CD4-positive, alpha-beta T cell treated with Interleukin-2 at 100 ng/mL for 4 hours (primary cell): ENCODE results near the gene CNOT1.
"Not testable (repeated sequence)": the region's sequence is repeated elsewhere in the genome, so short reads cannot be mapped to it uniquely, and the experiment has no call there.

Experiments used
- DNase-seq: peaks from one replicate; pipeline ENCODE4 v3.0.0-alpha.2; 2020; ENCODE audit warnings: low spot score

CNOT1 gene

DNA sequence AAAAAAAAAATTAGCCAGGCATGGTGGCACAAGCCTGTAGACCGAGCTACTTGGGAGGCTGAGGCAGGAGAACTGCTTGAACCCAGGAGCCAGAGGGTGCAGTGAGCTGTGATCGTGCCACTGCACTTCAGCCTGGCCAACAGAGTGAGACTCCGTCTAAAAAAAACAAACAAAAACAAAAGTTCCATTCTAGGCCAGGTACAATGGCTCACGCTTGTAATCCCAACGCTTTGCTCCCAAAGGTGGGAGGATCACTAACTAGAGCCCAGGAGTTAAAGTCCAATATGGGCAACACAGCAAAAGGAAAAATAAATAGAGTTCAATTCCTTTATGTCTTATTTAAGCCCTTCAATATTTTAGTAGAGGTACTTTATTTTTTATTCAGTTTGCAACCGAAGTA is 47.5 kb downstream of the CNOT1 start:
- DNase-seq = no peak

DNA sequence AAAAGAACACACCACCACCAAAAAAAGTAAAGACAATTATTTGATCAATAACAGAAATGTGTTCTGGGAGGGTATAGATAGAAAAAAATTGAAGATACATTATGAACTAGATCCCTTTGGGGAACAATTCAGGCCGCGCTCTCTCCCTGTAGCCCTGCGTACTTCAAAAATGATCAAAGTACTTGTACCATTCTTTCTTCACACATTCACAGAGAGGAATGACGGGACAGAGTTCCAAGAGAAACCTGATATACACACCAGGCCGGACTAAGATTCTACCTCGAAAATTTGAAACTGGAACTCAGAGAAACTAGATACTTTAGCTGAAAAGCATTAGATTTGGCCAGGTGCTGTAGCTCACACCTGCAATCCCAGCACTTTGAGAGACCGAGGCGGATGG is 50.0 kb downstream of the CNOT1 start:
- DNase-seq = no peak

DNA sequence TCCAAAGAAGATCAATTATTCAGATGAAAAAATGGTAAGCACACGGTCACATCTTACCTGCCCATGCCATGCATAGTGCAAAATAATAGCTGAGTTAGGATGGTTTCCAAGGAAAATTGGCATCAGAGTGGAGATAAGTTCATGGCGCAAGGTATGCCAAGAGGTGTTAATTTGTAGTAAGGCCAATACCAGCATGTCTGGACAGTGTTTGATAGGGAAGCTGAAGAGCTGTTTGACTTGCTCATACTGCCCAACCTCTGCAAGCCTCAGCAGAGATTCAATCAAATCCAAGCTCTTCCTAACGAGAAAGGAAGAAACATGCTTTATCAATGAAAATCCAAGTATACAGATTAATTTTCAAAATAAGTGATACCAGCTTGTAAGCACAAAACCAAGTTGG is 51.0 kb downstream of the CNOT1 start:
- DNase-seq = no peak

DNA sequence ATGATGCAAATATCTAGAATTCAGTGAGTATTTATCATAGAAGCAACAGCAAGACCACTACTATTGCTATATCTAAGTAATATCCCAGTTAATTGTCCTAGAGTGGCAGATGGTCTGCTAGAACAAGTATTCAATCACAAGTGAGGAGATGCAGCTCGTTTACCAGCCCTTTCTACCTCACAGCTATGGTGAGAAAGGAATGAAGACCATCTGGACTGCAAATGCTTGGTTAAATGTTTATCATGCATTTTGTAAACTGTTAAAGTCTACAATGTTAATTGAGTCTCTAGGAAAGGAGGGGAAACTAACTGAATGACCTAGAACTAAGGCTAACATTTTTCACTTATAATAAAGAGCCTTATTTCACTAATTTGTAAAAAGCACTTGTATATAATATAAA is 52.5 kb downstream of the CNOT1 start:
- no peak for DNase-seq

DNA sequence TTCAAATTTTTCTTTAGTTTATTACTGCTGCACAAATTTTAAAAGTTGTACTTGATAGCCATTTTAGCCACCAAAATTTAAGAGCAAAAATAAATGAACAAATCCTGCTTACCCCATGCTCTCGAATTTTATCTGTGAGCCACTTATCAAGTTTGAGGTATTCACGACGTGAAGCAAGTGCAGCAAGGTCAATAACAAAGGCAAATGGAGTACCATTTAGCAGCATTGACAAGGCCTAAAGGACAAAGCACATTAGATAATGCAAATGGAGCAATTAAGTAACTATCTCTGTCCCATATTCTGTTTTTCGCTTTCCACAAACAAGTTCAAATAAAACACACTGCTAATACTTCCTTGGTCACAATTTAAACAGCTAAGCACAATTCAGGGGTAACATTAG is 54.7 kb downstream of the CNOT1 start:
- no peak for DNase-seq

DNA sequence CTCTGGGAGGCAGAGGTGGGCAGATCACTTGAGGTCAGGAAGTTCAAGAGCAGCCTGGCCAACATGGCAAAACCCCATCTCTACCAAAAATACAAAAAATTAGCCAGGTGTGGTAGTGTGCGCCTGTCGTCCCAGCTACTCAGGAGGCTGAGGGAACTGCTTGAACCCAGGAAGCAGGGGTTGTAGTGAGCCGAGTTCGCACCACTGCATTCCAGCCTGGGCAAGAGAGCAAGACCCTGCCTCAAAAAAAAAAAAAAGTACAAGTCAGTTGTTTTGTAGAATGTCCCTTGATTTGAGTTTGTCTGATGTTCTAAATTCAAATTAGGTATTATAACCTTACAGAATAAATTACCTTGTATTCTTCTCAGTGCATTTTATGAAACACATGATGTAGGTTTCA is 63.9 kb downstream of the CNOT1 start:
- DNase-seq = not testable (repeated sequence)

DNA sequence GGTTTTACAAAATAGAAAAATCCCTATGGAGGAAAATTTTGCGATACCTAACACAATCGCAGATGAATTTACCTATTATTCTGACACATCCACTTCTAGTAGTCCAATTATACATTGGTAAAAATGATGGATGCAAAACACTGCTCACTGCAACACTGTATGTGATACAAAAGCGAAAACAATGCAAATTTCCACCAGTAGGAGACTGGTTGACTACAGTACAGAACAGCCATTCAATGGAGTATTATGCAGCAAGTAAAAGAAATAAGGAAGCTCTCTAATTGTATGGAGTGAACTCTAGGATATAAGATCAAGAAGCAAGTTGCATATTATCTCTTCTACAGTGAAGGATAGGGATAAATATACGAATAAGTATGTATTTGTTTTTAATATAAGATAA is 65.9 kb downstream of the CNOT1 start:
- no peak for DNase-seq

DNA sequence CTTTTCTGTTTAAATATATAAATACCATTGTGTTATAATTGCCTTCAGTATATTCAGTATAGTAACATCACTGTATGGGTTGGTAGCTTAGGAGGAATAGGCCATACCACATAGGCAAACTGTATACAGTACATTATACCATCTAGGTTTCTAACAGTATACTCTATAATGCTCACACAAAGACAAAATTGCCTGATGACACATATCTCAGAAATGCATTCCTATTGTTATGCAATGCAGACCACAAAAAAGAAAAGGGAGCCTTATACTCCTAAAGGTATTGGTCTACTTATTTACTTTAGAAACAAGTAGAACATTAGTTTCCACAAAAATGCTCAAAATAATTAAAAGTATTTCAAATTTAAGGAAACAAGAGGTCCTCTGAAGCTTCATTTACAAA is 66.4 kb downstream of the CNOT1 start:
- DNase-seq = no peak

DNA sequence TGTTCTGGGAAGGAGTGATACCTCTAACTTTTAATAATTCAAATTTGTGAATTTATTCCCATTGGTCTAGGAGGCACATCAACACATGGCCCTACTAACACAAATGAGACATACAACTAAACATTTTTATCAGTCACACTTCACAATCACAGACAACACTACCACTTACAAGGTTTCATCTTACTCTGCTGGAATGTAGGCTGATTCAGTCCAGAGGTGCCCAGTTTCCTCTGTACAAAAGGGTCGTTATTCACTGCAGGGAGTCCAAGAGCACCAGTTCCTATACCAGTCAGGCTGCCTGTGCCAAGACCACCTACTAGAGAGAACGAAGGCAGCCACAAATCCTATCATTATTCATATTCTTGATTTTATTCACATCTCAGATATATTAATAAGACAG is 72.9 kb downstream of the CNOT1 start:
- no peak for DNase-seq

DNA sequence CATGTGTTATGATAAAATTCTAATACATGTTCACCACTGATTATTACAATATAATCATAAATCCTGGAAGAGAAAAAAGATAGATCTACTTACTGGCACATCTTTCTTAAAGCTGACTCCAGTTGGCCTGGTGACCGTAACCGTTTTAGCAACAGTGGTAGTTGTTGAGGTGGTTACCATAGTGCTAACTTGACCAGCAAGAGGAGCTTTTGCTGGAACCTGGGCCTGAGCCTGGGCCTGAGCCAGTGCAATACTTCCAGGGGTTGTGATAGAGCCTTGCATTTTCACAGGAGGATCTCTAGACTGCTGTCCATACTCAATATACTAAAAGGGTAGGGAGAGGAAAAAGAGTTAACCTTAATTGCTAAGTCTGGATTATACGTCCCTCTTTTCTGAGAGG is 78.1 kb downstream of the CNOT1 start:
- DNase-seq = no peak

DNA sequence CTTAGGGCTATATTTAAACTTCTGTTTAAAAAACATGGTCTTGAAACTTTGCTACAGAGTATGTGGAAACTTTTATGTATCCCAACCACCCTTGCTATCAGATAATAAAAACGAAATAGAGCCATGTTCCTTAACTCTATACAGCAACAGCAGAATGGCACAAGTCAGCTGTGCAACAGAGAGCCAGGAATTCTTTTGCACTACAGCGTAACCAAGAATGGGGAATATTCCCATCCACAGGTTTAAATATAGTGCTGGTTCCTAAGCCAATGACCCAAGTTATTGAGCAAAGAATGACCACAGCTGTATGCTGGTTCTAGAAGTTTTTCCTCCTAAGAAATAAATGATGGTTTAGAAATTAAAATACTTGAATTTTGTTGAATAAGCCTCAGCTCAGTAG is 81.2 kb downstream of the CNOT1 start:
- DNase-seq = no peak

DNA sequence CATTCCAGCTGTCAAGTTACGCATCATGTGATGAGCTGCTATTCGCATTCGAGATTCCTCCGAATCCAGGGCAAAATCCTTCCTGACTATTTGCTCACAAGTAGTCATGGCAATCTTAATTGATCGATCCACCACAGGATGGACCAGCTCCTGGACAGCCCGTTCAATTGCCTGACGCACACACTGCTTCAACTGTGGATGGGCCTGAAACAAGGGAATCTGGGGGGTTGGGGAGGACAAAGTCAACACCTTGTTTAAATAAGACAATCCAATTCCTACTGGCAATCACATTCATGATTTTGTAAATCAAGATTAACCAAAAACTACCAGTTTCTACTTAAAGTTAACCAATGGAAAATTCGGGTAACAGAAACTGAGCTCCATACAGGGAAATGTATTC is 85.9 kb downstream of the CNOT1 start:
- DNase-seq = no peak

DNA sequence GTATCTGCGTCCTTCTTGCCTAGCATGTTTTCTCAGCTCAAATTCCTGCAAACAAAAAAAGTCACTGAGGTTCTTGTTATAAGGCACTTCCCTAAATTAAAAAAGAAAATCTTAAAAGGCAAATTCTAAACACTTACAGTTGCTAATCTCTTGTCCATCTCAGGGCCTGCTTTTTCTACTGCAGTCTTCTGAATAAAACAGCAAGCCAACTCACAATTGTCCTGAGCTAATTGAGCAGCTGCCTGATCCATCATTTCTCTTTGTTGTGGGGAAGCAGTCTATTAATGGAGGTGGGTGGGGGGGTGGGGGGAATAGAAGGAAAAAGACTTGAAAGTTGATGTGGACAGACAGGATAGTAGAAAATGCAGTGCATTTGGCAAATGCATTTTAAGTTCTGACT is 87.3 kb downstream of the CNOT1 start:
- DNase-seq = no peak

DNA sequence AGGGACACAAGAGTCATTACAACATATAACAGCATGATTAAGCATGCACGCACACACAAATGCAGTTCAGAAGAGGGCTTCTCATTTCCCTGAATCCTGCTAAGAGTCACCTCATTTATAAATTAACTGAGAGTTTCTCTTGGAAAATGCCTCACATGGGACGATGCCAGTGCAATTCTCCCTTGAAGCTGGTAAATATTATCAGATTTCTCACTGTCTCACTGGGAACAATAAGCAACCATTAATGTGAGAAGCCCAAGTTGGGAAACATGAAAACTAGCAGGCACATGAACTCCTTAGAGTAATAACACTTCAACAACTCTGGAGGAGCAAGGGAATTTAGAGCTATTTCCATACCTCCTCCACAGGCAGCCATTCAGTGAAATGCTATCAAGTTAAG is 87.9 kb downstream of the CNOT1 start:
- DNase-seq = no peak

DNA sequence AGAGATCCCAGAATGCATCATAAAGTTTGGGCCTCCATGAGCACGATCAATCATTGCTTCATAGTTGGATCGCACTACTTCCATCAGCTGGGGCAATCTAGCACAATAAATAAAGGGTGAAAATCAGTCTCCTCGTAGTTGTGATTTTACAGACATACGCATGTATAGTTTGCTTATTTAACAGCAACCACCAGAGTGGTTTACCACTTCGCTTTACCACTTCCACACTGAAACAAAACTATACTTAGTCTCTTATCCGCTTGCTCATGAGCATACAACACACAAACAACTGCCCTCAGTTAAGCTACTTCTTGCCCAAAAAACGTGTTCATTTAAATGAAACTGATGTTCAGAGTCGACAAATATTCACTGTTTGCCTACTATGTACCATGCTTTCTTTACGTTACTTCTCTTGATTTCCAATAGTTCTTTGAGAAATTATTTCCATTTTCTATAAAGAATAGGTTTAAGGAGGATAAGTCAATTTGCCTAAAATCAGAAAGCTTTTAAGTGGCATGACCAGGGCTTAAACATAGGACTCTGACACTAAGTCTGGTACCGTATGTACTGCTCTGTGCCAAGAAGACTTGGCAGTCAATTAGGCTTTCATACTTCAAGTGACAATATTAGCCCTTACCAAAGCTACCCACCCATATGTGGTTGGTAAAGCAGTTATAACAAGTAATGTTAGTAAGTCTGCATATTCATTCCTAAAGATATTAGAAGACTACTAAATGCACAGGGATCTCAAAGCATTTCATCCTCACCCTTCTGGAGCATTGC is 92.3 kb downstream of the CNOT1 start:
- DNase-seq = no peak

DNA sequence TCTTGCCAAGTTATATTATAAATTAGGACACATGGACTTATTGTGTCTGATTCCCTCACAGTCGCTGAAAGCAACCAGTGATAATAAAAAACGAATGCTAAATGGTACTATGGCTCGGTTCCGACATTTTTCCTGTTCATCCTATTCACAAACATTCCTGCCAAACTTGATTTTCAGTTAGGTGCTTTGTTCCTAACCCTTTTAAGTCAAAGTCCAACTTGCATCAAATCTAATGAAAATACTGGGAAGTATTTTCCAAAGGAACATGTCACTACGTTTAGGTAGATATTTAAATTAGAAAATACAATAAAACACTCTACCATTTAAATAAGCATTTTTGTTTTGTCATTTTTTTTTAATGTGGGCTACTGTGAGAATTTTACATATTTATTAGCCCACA is 93.3 kb downstream of the CNOT1 start:
- no peak for DNase-seq

DNA sequence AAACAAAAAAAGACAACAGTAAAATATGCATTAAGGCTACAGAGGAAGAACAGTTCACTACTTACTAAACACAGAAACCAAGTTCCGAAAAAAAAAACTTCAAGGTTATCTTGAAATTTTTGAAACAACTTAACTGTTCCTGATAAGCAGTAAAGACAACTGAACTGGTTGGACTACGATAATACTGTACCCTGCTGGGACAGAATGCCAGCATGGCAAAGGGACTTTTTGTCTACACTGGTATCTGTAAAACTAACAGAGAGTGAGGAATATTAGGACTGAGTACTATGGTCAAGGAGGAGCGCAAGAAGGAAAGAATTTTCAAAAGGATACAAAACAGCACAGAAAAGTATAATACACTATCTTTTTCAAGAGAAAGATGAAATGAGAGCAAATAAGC is 94.5 kb downstream of the CNOT1 start:
- no peak for DNase-seq

DNA sequence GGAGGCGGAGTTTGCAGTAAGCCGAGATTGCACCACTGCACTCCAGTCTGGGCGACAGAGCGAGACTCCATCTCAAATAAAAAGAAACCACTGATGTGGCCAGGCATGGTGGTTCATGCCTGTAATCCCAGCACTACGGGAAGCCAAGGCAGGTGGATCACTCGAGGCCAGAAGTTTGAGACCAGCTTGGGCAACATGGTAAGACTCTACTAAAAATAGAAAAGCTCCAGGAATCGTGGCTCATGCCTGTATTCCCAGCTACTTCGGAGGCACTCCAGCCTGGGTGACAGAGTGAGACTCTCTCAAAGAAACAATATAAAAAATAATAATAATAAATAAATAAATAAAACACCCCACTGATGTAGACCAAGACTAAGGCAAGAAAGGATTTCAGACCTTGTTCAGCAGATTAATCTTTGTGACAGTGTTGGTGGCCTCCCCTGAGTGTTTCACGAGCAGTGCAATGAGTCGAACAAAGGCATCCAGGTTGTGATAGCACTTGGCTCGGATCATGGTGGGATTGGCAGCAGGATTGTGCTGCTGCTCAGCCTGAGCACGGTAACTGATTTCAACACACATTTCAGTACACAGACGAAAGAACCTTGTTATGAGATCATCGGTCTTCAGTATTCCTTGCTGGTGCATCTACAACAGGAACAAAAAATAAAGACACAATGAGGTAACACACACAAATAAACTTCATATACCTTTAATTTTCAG is 95.7 kb downstream of the CNOT1 start:
- no peak for DNase-seq

DNA sequence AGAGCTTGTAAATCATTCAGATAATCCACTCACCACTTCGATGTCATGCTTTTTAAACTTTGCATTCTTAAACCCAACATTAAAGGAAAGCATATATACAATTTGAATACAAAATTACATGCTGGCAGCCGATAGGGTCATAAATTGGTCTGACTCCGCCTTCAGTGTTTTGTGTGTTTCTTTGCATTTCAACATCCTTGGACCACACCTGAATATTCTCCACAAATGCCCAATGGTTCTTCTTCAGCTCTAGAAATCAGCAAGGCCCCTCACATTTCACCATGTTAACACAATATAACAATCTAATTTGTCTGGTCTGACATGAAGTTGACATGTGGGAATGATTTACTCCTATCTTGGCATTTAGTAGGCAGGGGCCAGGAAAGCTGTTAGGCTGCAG is 97.2 kb downstream of the CNOT1 start:
- DNase-seq = no peak

DNA sequence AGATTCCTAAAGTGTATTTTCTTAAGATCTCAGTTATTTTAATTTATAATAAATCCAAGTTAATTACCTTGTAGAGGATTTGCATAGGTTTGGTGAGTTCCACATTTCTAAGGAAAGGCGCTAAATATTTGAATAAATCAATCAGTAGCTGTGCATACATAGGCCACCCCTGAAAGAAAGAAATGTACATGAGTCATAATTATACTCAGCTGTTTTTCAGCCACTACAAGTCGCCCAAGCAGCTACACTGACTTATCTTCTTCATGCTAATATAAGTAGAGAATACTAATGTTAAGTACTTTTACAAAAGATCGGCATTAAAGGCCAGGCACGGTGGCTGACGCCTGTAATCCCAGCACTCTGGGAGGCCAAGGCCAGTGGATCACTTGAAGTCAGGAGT is 99.4 kb downstream of the CNOT1 start:
- no peak for DNase-seq

DNA sequence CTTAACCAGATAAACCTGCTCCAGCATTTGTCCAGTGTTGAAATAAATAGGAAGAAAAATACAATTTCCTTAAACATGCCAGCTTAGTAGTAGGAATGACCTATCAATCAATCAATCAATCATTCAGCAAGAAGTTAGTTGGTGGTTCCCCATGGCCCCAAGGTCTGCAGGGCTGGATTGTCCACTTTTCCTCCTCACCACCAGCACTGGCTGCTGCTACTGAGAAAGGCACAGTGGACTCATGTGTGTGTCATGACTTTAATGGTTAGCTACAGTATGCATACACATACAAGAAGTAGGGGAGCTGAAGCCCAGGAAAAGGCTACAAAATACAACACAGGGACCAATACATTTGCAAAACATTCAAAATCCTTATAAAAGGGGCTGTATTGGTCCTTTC is 109.9 kb downstream of the CNOT1 start:
- no peak for DNase-seq

DNA sequence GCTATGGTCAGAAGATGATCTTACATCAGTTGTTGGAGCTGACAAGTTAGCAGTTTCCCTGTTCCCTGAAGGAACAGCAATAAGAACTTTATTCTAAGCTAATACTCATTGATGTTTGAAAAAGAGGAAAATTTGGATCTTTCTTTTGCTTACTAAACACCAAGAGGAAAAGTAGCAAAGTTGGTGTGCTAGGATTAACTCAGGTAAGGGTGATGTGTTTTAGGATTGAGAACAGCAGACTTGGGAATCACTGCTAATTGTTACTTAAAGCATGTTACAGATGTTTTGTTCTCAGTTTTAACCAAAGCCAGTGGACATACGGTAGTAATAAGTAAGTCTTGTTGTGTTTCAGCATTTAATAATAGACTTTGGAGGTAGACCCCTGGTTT is 110.7 kb downstream of the CNOT1 start:
- DNase-seq = no peak

DNA sequence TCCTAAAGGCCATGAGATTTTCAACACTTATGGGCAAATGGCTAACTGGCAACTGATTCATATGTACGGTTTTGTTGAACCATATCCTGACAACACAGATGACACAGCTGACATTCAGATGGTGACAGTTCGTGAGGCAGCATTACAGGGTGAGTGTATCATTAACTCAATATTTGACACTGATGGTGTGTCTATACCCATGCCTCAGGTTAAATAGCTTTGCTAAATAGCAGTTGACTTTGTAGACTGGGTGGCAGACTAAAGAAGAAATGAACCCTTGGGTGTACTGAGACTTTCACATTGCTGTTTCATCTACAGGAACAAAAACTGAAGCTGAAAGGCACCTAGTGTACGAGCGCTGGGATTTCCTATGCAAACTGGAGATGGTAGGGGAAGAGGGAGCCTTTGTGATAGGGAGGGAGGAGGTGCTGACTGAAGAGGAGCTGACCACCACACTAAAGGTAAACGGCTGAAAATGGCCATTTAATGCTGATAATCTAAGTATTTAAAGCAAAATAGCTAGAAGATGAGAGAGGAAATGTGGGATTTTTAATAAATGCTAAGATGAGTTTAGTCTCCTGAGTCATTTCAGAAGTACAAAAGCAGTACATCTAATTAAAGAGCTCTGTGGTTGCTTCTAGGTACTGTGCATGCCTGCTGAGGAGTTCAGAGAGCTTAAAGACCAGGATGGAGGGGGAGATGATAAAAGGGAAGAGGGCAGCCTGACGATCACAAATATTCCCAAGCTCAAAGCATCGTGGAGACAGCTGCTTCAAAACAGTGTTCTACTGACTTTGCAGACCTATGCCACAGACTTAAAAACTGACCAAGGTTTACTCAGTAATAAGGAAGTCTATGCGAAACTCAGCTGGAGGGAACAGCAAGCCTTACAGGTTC is 111.3 kb downstream of the CNOT1 start:
- DNase-seq = no peak
